Fibroblast of skin of scalp (primary cell): Measurements from ENCODE around the gene BSPRY.
"Not testable (repeated sequence)": the region's sequence is repeated elsewhere in the genome, so short reads cannot be mapped to it uniquely, and the experiment has no call there.

Experiments
- DNase-seq: peaks from one replicate; pipeline ENCODE4 v3.0.0-alpha.2; 2013

Gene BSPRY

GRCh38 chr9:113370806-113371325, 21.5 kb downstream of the BSPRY start:
- no peak for DNase-seq

GRCh38 chr9:113372059-113372458, 22.7 kb downstream of the BSPRY start:
- DNase-seq = no peak

GRCh38 chr9:113373256-113373655, 23.9 kb downstream of the BSPRY start:
- no peak for DNase-seq

GRCh38 chr9:113373676-113374392, 24.5 kb downstream of the BSPRY start:
- DNase-seq = no peak

GRCh38 chr9:113375057-113376023, 26.0 kb downstream of the BSPRY start:
- DNase-seq = no peak

GRCh38 chr9:113376634-113377567, 27.6 kb downstream of the BSPRY start, which contains the start of gene HDHD3:
HDHD3 (minus strand) TSS chr9:113376986; CDS start chr9:113374354, 2,632 bp downstream.
- peak; percentile 67 for DNase-seq

GRCh38 chr9:113379094-113379828, 29.9 kb downstream of the BSPRY start:
- DNase-seq = not testable (repeated sequence)

GRCh38 chr9:113379829-113380210, 30.5 kb downstream of the BSPRY start:
- DNase-seq = not testable (repeated sequence)

GRCh38 chr9:113380869-113381378, 31.6 kb downstream of the BSPRY start:
- no peak for DNase-seq

- DNase-seq = not testable (repeated sequence)
Measured at GRCh38 chr9:113381441-113381840, 32.1 kb downstream of the BSPRY start.

- no peak for DNase-seq
Measured at GRCh38 chr9:113381909-113382411, 32.6 kb downstream of the BSPRY start.

GRCh38 chr9:113386571-113387393, 37.4 kb downstream of the BSPRY start:
- no peak for DNase-seq

- no peak for DNase-seq
Measured at GRCh38 chr9:113387560-113388230, 38.4 kb downstream of the BSPRY start.

- DNase-seq = no peak
Measured at GRCh38 chr9:113388833-113389232, 39.5 kb downstream of the BSPRY start.

- no peak for DNase-seq
Measured at GRCh38 chr9:113389451-113389850, 40.1 kb downstream of the BSPRY start.

GRCh38 chr9:113390192-113390960, 41.0 kb downstream of the BSPRY start:
- DNase-seq = no peak

- no peak for DNase-seq
Measured at GRCh38 chr9:113391917-113392316, 42.6 kb downstream of the BSPRY start.

GRCh38 chr9:113393281-113393680, 43.9 kb downstream of the BSPRY start:
- DNase-seq = no peak
